HG02943 (cell line): ENCODE measurements around the gene BTG3.

ENCODE experiments used
- ATAC-seq: cut with Tn5 transposase; IDR thresholded peaks from one replicate; pipeline ENCODE4 v1.9.1; 2021; ENCODE audit warnings: mild to moderate bottlenecking, low read depth, moderate library complexity; ENCODE audit not compliant: unreplicated experiment

The BTG3 gene

DNA sequence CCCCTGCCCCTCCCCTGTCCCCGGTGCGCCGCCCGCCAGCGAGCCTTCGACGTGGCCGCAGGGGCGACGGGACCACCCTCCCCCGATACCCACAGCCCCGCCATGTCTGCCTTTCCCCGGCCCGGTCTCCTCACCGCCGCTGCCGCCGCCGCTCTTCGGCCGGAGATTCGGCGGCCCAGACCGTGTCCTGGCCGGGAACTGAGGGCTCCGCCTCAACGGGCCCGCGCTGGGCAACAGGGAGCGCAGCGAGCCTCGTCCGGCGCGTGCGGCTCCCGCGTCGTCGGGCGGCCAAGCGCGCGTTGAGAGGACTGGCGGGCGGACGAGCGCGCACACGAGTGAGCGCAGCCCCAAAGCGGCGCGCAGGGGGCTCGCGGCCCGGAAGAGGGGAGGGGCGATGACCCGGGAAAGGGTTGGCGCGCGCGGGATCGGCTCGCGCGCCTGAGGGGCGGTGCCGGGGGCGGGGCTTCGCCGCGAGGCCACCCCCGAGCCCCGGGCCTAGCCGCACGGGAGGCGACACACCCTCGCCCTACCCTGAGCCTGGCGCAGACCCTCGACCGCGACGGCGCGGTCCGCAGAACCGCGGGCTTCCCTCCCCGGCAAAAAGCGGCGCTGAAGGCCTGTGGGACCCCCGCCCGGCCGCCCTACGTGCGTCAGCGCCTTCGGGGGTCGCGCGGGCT is at the start of gene BTG3:
Gene BTG3 (minus strand): TSS at position 337 of the 677 bp plus-strand sequence. CDS start 3,757 bp downstream, outside the sequence.
- ATAC-seq: peak; percentile 70

DNA sequence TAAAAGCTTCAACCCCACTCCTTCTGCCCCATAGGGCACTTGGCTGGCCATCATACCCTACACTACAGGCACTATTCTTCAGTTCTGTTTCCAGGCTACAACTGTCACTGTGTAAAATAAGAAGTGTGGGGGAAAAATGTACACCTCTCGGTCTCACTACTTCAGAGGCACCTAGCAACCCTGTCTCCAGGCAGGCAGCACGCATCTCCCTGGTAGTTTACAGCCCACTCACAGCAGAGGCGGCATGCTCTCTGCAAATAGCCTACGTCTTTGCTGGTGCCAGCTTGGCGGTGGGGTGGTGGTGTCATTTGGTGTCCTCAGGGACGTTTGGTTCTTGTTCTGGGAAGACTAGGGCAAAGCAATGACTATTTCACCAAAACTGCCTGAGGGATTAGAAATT is 48.2 kb upstream of the BTG3 start:
- no peak for ATAC-seq

DNA sequence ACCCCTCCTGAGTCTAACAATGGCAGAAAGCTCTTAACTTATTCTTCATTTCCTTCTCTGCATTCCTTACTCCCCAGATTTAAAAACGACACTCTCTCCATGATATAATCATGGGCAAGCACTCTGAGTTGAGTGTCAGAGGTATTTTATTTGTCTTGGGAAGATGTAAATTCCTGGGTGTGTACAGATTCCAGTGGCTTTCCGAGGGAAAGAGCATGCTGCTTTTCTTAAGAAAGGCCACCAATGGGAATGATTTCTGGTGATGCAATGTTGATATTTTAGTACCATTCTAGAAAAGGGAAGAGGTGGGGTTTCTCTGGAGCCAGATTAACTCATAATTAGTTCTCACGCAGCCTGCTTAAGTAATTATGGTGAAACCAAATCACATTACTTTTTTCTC is 47.8 kb upstream of the BTG3 start:
- ATAC-seq: no peak

DNA sequence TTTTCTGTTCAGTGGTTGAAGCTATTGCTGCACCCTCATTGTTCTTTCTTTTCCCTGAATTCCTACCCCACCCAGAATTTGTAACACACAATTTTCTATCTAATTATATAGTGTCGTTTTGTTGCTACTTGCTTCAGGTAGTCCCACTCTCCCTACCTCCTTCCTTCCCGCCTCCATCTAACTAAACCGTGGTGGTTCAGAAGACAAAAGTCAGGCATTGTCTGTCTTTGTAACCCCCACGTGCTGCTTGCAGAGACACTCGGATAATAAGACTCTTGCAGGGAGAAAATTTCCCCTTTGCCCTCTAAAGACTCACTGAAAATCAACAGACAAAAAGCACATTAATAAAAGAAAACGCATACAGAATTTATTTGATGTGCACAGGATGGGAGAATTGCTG is 46.2 kb upstream of the BTG3 start:
- no peak for ATAC-seq

DNA sequence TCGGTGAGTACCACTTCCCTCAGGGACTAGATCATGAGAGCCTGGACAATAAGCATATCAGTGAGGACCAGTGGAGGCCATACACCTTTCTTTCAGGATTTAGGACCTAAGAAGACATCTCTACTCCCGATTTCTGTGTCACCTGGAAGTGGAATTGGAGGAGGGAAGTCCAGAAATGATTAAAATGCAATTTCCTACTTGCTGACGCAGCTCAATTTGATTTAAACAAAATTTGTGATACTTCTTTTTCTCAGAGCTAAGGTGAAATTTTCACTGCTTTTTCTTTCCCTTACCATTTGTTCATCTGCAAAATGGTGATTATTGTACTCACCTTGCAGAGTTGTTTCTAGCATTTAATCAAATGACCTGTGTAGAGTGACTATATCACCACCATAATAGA is 38.8 kb upstream of the BTG3 start:
- ATAC-seq: no peak

DNA sequence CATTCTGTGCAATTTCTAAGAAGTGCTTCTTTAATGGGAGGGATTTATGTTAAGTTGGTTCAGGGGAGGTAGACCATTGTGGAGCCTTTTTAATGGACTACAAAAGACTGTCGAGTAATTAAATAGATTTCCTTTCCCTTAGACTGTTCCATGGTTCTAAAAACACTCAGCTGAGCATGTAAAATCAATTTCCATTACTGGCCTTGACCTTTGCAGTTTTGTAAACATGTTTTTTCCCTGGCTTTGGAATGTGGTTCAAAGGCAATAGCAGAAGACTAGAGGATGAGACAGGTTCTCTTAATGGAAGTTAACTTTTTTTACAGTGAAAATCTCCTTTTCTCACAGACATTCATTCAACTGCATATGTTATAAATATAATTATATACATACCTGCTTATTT is 37.6 kb upstream of the BTG3 start:
- no peak for ATAC-seq

GRCh38 chr21:17646790-17647189 is 34.1 kb upstream of the BTG3 start:
- ATAC-seq: no peak

DNA sequence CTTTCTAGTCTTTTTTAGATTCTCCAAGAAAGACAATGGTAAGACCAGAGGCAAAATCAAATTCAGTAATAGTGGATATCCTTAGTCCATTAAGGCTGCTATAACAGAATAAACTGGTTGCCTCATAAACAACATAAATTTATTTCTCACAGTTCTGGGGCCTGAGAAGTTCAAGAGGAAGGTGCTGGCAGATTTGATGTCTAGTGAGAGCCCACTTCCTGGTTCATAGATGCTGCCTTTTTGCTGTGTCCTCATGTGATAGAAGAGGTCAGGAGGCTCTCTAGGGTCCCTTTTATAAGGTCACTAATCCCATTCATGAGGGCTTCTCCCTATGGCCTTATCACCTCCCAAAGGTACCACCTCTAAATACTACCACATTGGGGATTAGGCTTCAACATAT is 31.5 kb upstream of the BTG3 start:
- ATAC-seq: no peak

DNA sequence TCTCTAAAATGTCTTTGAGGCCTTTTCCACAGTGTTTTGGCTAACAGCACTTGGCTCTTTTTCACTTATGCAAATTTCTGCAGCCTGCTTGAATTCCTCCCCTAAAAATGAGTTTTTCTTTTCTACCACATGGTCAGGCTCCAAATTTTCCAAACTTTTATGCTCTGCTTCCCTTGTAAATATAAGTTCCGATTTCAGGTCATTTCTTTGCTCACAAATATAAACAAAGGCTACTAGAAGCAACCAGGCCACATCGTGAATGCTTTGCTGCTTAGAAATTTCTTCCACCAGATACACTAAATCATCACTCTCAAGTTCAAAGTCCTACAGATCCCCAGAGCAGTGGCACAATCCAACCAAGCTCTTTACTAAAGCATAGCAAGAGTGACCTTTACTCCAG is 28.1 kb upstream of the BTG3 start:
- ATAC-seq: no peak

GRCh38 chr21:17636711-17637110 is 24.0 kb upstream of the BTG3 start:
- no peak for ATAC-seq

GRCh38 chr21:17631195-17631594 is 18.5 kb upstream of the BTG3 start:
- ATAC-seq: no peak

GRCh38 chr21:17622018-17622417 is 9.3 kb upstream of the BTG3 start:
- ATAC-seq: no peak

DNA sequence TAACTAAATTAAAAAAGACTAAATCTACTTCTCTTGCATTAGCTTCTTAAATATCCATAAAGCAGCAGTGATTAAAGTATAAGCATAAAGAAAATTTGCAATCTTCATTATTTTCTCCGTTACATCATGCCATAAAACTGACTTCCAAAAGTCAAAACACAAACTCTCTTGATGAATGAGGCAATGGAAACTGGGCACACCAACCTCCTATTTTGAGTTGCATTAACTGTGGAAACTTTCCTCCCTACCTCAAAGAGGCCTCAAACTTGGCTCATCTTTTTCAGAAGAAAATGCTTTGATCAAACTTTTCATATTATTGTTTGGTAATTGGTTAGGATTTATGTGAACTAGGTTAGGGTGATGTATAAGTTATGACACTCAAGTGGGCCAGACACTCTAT is 4.1 kb upstream of the BTG3 start:
- ATAC-seq: no peak

GRCh38 chr21:17613242-17613676 is 558 bp upstream of the BTG3 start:
- peak; percentile 5 for ATAC-seq

DNA sequence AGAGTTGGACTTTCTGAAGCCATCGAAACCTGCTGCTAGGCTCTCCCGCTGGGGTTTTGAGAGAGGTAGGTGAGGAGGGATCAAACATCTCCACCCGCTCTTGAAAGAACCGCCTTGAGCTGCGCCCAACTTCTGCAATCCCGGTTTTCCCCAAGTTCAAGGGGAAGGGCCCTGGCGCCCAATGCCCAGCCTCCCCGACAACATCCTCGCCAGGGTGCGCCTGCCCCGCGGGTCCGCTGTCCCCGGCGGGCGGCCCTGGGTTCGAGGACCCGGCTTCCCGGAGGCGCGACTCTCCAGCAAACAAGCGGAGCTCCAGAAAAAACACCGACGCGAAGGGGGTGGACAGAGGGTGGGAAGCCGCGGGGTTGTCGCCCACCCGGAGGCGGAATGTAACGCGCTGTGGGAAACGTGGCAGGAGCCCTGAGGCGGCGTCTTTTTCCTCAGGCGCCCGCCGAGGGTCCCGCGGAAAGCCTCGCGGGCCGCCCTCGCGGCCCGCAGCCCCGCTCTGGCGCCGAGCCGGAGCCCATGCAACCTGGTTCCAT is 607 bp downstream of the BTG3 start:
- ATAC-seq: peak; percentile 17

DNA sequence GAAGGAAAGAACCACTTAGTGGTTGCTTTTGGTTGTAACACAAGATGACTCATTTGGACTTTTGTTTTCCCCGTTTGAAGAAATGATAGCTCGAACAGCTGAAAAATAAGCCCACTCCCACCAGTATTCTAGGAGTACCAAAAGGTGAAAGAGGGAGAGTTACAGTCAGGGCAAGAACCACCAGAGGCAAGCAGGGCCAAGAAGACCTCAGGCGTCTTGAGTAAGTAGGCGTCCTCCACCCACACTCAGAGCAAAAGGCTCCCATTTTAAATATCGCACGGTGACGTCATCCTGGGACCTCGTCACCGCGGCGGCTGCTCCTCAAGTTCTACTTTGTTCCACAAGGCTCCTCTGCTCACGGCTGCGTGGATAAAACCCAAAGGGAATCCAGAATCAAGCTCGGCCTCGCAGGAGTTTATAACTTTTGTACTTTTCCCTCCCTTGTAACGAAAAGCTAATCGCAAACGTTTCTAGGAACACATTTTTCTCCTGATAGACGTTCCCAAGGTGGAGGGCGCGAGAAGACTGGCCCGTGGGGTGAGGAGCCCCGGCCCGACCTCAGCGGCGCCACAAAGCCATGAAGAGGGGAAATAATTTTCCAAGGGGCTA is 1.2 kb downstream of the BTG3 start:
- peak; percentile 71 for ATAC-seq

- ATAC-seq: no peak
These were observed 1.8 kb downstream of the BTG3 start for GRCh38 chr21:17610911-17611310.

DNA sequence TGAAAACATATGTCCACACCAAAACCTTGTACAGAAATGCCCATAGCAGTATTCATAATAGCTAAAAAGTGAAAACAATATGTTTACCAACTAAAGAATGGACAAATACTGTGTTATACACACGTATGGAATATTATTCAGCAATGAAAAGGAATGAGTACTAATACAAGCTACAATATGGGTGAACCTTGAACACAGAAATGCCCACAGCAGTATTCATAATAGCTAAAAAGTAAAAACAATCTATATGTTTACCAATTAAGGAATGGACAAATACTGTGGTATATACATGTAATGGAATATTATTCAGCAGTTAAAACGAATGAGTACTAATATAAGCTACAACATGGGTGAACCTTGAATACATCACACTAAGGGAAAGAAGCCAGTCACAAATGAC is 3.0 kb downstream of the BTG3 start:
- ATAC-seq: no peak

GRCh38 chr21:17607684-17608083 is 5.0 kb downstream of the BTG3 start:
- no peak for ATAC-seq

GRCh38 chr21:17602874-17603273 is 9.8 kb downstream of the BTG3 start:
- no peak for ATAC-seq

- ATAC-seq: no peak
These were observed 14.3 kb downstream of the BTG3 start for GRCh38 chr21:17598437-17598836.

DNA sequence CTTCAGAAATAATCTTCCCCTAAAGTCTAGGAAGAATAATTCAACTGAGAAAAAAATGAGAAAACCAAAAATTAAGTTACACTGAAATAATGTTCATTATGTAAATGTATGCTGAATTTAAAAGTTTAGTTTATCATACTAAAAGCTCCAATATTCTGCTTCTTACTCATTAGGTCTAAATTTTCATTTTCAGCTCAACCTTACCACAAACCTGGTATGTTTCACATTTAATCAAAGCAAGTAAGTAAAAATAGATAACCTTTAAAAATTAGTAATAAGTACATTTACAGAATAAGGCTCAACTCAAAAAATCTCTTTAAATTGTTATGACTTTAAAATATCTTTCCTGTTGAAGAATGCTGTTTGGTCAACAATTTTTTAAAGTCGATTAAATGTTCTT is 15.0 kb downstream of the BTG3 start:
- ATAC-seq: no peak
